HUES48 (cell line): ENCODE results near the gene RECQL5.

Experiments
- H3K27ac ChIP-seq: one replicate; pipeline ENCODE4 v1.7.0; 2013; ENCODE audit warnings: low read depth, low read length, inconsistent platforms
- H3K27me3 ChIP-seq: 2 replicates; pipeline ENCODE4 v1.6.1; 2013; ENCODE audit warnings: mild to moderate bottlenecking, low read length; ENCODE audit not compliant: control insufficient read depth, insufficient read depth
- H3K36me3 ChIP-seq: 2 replicates; pipeline ENCODE4 v1.6.1; 2013; ENCODE audit warnings: low read length; ENCODE audit not compliant: control insufficient read depth, insufficient read depth
- H3K4me1 ChIP-seq: 2 replicates; pipeline ENCODE4 v1.6.1; 2013; ENCODE audit warnings: mild to moderate bottlenecking, low read length; ENCODE audit not compliant: control insufficient read depth, insufficient read depth
- H3K4me3 ChIP-seq: 2 replicates; pipeline ENCODE4 v1.5.1; 2013; ENCODE audit warnings: mild to moderate bottlenecking, low read depth, low read length
- H3K9ac ChIP-seq: 2 replicates; pipeline ENCODE4 v1.6.1; 2013; ENCODE audit warnings: mild to moderate bottlenecking, low read depth, low read length, moderate library complexity
- H3K9me3 ChIP-seq: 2 replicates; pipeline ENCODE4 v1.6.1; 2013; ENCODE audit warnings: low read length; ENCODE audit not compliant: control insufficient read depth, insufficient read depth

The RECQL5 gene

DNA sequence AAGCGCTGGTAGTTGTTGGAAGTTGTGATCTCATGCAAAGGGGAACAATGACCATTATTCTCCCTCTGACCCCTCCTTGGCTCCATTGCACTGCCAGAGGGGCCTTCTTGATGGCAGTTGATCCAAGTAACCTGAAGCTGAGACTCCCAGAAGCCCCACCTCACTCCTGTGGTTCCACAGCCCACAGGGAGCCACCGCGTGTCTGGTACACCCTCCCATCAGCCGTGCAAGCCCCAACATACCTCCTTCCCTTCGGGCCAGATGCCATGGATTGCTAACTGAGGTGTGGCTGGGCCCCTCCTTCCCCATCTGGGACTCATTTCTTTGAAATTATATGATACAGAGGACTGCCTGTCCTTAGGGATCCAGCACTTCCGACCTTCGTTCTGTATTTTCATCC is 18.0 kb upstream of the RECQL5 start:
- H3K36me3 ChIP-seq, result peaks cover 28% of the 10 kb centered on the region
- no peak overlapping the region for H3K4me3 ChIP-seq
- H3K27ac ChIP-seq, result no peak overlapping the region
- no peaks in the 10 kb centered on the region for H3K9me3 ChIP-seq
- H3K9ac ChIP-seq, result no peak overlapping the region
- no peaks in the 10 kb centered on the region for H3K4me1 ChIP-seq
- H3K27me3 ChIP-seq, result no peaks in the 10 kb centered on the region

GRCh38 chr17:75684249-75684648 is 17.3 kb upstream of the RECQL5 start:
- Histone ChIP-seq H3K27me3 (no peaks in the 10 kb centered on the region), H3K4me1 (no peaks in the 10 kb centered on the region), H3K36me3 (peaks cover 35% of the 10 kb centered on the region), H3K27ac (no peak overlapping the region), H3K9ac (no peak overlapping the region), H3K4me3 (no peak overlapping the region), H3K9me3 (no peaks in the 10 kb centered on the region)

- Histone ChIP-seq H3K4me3 (no peak overlapping the region), H3K4me1 (no peaks in the 10 kb centered on the region), H3K9ac (no peak overlapping the region), H3K27me3 (no peaks in the 10 kb centered on the region), H3K27ac (no peak overlapping the region), H3K9me3 (no peaks in the 10 kb centered on the region), H3K36me3 (peaks cover 38% of the 10 kb centered on the region)
Observed at GRCh38 chr17:75683583-75683982, 16.6 kb upstream of the RECQL5 start.

DNA sequence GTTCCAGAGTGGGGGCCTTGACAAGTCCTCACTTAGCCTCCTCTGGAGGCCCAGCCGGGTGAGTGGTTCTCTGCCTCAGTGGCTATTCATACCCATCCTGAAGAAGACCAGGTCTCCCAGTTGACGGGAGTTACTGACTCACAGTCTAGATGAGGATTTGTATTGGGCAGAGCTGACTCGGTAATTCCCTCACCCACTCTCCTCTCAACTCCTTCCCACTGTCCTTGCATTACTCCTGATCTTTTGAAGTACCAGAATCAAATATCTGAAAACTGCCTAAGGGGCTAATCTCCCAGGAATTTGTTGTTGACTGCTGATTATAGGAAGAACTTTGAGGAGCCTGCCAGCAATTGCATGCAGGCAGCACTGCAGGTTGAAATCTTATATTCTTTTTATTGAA is 14.3 kb upstream of the RECQL5 start:
- Histone ChIP-seq H3K27ac (no peak overlapping the region), H3K4me1 (no peaks in the 10 kb centered on the region), H3K9me3 (no peaks in the 10 kb centered on the region), H3K4me3 (no peak overlapping the region), H3K27me3 (no peaks in the 10 kb centered on the region), H3K9ac (no peak overlapping the region), H3K36me3 (peaks cover 35% of the 10 kb centered on the region)

DNA sequence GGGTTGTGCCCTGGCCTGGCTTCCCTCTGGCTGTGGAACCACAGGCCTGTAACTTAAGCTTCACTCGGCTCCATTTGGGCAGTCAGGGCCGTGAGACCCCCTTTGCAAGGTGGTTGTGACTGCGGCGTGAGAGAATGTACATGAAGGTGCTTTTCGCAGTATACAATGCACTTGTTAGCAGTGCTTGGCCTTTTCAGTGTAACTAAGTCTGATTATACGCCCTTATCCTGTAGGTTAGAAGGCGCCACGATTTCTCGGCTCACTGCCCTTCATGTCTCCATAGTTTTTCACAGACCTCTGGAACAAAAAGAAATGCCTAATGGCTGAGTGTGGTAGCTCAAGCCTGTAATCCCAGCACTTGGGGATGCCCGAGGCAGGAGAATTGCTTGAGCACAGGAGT is 13.5 kb upstream of the RECQL5 start:
- H3K4me1 ChIP-seq, result no peaks in the 10 kb centered on the region
- peaks cover 40% of the 10 kb centered on the region for H3K36me3 ChIP-seq

DNA sequence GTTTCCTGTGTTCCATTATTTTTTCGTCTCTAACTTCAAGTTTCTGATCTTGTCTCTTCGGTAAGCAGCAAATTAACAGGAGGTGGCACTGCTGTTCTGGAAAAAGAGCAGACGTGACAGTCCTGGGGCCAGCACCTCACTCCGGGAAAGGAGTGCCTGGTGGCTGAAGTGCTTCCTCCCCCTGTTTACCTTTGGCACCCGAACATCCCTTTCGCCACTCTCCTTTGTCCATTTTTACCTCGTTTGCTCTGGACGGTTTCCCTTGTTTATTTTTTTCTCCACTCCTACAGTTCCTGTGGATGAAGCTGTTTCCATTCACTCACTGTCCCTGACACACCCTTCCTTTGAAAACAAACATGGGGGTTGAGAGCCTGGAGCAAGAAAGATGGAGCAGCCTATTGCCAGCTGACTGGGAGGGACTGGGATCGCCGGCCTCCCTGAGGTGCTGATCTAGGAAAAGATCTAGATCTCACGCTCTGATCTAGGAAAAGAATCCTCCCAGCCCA is 12.8 kb upstream of the RECQL5 start:
- Histone ChIP-seq H3K4me1 (no peaks in the 10 kb centered on the region), H3K9ac (no peak overlapping the region), H3K27ac (no peak overlapping the region), H3K4me3 (no peak overlapping the region), H3K27me3 (no peaks in the 10 kb centered on the region), H3K36me3 (peaks cover 40% of the 10 kb centered on the region), H3K9me3 (no peaks in the 10 kb centered on the region)

More for the DNA sequence above, 13.5 kb upstream of the RECQL5 start:
- Histone ChIP-seq H3K27me3 (no peaks in the 10 kb centered on the region), H3K9me3 (no peaks in the 10 kb centered on the region), H3K9ac (no peak overlapping the region), H3K27ac (no peak overlapping the region), H3K4me3 (no peak overlapping the region)

DNA sequence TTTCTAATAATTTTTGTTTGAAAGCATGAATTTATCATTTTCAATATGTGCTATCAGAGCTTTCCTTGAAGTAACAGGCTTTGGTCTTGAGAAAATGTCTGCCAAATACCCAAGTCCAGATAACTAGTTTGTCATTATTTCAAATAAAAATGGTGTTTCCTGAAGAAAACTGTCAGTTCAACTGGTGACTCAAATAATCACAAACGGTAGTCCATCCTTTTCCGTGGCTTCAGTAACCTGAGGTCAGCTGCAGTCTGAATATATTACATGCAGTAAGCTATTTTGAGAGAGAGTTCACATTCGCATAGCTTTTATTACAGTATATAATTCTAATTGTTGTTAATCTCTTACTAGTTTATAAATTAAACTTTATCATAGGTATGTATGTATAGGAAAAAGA is 9.5 kb upstream of the RECQL5 start:
- Histone ChIP-seq H3K4me3 (no peak overlapping the region), H3K27ac (no peak overlapping the region), H3K9me3 (no peaks in the 10 kb centered on the region), H3K27me3 (no peaks in the 10 kb centered on the region), H3K4me1 (no peaks in the 10 kb centered on the region), H3K36me3 (peaks cover 58% of the 10 kb centered on the region), H3K9ac (no peak overlapping the region)

DNA sequence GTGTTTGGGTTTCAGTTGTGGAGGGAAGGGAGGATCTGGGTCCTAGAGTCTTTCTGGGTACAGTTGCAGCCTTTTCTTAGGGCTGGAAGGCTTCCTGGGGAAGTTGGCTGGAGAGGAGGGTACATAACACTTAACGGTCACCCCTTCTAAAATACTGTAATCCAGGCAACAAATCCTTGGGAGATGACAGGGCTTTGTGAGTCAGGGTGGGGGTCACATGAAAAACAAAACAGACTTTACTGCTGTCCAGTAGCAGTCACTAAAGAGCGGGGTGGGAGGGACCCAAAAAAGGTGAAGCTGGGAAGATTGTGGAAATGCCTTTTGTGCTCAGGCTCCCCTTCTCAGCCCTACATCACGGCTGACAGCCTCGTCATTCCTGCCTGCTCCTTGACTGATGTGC is 6.5 kb upstream of the RECQL5 start:
- H3K9ac ChIP-seq, result no peak overlapping the region

GRCh38 chr17:75672011-75672410 is 5.1 kb upstream of the RECQL5 start:
- H3K27me3 ChIP-seq, result no peaks in the 10 kb centered on the region

More for the DNA sequence above, 6.5 kb upstream of the RECQL5 start:
- Histone ChIP-seq H3K27ac (no peak overlapping the region), H3K27me3 (no peaks in the 10 kb centered on the region), H3K36me3 (peaks cover 63% of the 10 kb centered on the region), H3K4me1 (no peaks in the 10 kb centered on the region), H3K4me3 (no peak overlapping the region), H3K9me3 (no peaks in the 10 kb centered on the region)

GRCh38 chr17:75670868-75671267 is 3.9 kb upstream of the RECQL5 start:
- H3K36me3 ChIP-seq, result peaks cover 57% of the 10 kb centered on the region
- no peaks in the 10 kb centered on the region for H3K27me3 ChIP-seq
- H3K4me1 ChIP-seq, result 0 out of 2 replicates have a peak, but pooled peaks cover 8% of the 10 kb centered on the region
- H3K4me3 ChIP-seq, result no peak overlapping the region
- H3K27ac ChIP-seq, result no peak overlapping the region
- H3K9ac ChIP-seq, result no peak overlapping the region
- H3K9me3 ChIP-seq, result no peaks in the 10 kb centered on the region

More at GRCh38 chr17:75672011-75672410, 5.1 kb upstream of the RECQL5 start:
- H3K9ac ChIP-seq, result no peak overlapping the region
- no peaks in the 10 kb centered on the region for H3K9me3 ChIP-seq
- H3K27ac ChIP-seq, result no peak overlapping the region
- no peak overlapping the region for H3K4me3 ChIP-seq
- H3K36me3 ChIP-seq, result peaks cover 61% of the 10 kb centered on the region
- H3K4me1 ChIP-seq, result 0 out of 2 replicates have a peak, but pooled peaks cover 4% of the 10 kb centered on the region

- Histone ChIP-seq H3K36me3 (peaks cover 57% of the 10 kb centered on the region), H3K9ac (no peak overlapping the region), H3K4me1 (0 out of 2 replicates have a peak, but pooled peaks cover 8% of the 10 kb centered on the region), H3K9me3 (no peaks in the 10 kb centered on the region), H3K27me3 (no peaks in the 10 kb centered on the region), H3K4me3 (peak overlapping the region; percentile 90), H3K27ac (no peak overlapping the region)
Observed at GRCh38 chr17:75668489-75668888, 1.5 kb upstream of the RECQL5 start.
